HG02973 (cell line): ENCODE data around the gene CDKN2A.
A peak's percentile ranks its signal among the peaks of the same experiment; 100 is the strongest.

Source experiments
- ATAC-seq: cut with Tn5 transposase; IDR thresholded peaks from one replicate; pipeline ENCODE4 v1.9.1; 2021; ENCODE audit warnings: moderate library complexity; ENCODE audit not compliant: unreplicated experiment

Gene CDKN2A

DNA sequence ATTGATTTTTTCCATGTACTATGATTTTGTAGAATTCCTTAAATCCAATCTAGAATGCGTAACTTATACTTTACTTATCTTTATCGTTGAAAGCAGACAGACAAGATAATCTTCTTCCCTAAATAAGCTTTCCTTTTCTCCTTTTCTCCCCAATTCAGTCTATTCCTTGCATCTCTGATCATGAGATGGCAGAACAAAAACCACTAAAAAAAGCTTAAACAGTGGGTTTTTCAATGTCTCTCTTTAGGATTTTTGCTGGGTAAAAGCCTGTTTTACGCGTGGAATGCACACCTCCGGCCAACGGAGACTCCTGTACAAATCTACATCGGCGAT, 14.2 kb upstream of the CDKN2A start:
- ATAC-seq = no peak

DNA sequence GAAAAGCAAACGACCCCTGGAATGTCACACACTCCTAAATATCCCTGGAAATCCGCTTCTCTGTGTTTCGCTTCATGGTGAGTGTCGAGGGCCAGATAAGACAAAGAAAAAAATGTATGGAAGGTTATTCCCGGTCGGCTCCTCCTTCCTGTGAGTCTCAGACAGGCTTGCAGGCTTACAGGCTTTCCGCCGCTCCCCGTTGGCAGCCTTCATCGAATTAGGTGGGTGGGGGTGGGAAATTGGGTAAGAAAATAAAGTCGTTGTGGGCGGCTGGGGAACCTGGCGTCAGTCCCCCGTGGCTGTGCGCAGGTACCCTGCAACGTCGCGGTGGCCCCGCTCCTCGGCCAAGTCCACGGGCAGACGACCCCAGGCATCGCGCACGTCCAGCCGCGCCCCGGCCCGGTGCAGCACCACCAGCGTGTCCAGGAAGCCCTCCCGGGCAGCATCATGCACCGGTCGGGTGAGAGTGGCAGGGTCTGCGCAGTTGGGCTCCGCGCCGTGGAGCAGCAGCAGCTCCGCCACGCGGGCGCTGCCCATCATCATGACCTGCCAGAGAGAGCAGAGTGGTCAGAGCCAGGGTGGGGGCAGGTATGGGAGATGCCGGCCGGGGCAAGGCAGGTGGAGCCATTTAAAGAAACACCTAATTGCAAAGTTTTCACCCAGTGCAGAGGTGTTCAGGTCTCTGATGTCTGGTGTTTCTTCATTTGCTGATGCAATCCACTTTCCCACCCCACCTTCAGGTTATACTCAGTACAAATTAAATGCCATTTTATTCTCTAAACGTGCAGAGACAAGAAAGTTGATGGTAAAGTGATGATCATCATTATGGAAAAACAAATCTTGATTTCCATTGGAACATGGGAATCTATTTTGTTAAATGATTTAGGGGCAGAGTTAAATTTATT, 11.8 kb upstream of the CDKN2A start:
- no peak for ATAC-seq

DNA sequence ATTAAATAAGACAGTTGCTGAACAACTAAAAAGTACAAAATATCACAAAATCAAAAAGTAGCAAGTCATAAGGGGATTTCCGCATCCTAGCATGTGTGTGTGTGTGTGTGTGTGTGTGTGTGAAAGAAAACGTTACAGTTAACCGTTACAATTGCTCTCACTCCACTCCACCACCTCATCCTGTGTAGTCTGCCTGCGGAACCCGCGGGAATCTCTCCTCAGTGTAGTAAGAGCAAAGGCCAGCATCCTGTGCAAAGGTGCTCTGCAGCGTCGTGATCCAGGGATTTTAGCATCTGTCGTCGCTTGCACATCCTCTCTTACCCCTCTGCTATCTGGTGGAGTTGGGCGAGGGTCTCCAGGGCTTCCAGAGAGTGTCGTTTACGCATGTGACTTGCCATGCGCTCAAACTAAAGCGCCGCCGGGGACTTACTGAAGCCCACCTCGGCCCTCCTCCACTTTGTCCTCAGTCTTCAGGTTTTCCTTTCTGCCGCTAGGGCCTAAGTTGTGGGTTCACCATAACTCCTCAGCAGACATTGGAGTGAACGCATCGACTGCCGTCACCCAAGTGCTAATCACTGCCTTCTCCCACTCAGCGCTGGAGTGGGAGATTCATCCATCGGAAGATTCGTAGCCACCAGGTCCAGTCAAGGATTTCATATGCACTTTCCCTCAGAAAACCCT, 11.0 kb upstream of the CDKN2A start:
- no peak for ATAC-seq

DNA sequence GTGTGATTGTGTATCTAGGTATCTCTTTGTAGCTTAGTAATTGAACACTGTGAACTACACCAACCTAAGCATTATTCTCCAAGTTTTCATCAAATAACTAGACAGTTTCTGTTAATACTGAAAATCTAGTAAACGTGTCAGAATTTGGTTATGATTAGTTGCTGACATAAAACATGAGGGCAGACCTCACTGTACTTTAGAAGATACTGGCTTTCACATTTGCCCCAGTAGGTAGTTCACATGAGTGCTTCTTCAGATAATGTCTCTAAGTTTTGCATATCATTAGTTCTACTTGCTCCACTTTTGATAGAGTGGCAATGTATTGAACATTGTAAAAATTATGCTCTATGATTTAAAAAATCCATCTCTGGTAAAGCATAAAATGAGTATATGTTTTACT, 7.8 kb upstream of the CDKN2A start:
- ATAC-seq = no peak

- no peak for ATAC-seq
These were observed 3.8 kb upstream of the CDKN2A start for GRCh38 chr9:21998026-21998425.

GRCh38 chr9:21997480-21997879, 3.3 kb upstream of the CDKN2A start:
- no peak for ATAC-seq

DNA sequence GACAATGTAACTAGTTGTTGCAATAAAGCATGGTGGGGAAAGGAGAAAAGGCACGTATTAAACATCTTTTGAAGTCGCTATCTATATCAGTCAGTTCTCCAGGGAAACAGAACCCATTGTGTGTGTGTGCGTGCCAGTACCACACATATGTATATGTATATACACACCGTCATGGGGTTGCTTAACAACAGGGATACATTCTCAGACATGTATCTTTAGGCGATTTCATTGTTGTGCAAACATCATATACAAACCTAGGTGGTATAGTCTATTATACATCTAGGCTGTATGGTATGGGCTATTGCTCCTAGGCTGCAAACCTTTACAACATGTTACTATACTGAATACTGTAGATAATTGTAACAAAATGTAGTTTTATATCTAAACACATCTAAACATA, 2.7 kb upstream of the CDKN2A start:
- ATAC-seq = no peak

- ATAC-seq = no peak
These were observed 2.2 kb upstream of the CDKN2A start for GRCh38 chr9:21996438-21996837.

DNA sequence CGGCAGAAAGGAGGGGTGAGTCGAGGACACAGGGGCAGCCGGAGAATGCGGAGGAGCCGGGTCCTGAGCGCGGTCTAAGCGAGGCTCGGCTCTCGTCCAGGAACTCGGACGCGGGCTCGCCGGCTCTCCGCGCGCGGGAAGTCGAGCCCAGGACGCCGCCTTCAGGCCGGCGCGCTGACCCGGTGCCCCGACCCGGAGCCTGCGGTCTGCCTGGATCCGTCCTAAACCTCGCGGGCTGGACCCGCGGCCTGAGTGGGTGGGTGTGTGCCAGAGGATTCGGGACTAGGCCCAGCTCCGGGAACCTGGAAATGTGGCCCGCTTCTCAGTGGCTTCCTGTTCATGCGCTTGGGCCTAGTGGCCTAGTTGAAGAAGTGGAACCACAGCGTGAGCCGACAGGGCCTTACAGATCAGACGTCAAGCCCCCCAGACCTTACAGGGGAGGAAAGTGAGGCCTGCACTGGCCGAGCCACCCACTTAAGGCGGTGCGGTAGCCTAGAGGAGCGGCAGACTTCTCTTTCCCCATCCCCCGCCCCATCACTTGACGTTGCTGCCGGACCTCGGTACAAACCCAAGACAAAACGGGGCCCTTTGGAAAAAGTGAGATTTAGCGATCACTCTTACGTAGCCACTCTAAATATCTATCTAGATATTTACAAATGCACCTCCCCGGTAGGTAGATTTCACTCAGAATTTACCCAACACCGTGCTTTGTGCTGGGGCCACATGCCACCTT, 1.6 kb upstream of the CDKN2A start:
- ATAC-seq = no peak

DNA sequence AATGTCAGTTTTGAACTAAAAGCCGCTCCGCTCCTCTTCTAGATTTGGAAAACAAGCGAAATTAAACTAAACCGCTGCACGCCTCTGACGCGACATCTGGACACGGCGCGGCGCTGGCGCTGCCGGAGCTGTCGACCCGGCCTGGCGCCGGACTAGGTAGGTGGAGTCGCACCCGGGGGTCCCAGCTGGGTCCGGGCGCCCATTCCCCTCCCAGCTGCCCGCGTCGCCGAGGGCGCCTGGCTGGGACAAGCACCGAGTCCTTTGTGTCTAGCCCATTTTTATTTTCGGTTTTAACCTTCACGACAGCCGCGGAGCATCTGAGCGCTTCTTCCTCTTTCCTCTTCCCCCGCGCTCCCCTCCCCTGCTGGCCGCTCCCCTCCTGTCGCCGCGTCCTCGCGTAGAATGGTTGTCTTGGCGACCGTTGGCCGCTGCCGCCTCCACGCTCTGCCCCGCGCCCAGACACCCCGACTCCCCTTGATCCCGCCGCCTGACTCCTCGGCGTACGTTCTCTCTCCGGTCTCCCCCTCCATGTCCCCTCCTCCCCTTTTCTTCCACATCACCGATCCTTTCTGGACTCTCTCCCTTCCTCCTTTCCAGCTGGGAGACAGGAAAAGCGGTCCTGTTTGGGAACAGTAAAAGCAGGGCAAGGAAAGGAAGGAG, 944 bp upstream of the CDKN2A start:
- ATAC-seq = peak; percentile 79

GRCh38 chr9:21994556-21995005, 389 bp upstream of the CDKN2A start, which contains the start of gene CDKN2B-AS1:
Gene CDKN2B-AS1 (plus strand): TSS chr9:21994791.
- peak; percentile 37 for ATAC-seq

GRCh38 chr9:21993007-21993406, 1.2 kb downstream of the CDKN2A start:
- ATAC-seq = no peak

DNA sequence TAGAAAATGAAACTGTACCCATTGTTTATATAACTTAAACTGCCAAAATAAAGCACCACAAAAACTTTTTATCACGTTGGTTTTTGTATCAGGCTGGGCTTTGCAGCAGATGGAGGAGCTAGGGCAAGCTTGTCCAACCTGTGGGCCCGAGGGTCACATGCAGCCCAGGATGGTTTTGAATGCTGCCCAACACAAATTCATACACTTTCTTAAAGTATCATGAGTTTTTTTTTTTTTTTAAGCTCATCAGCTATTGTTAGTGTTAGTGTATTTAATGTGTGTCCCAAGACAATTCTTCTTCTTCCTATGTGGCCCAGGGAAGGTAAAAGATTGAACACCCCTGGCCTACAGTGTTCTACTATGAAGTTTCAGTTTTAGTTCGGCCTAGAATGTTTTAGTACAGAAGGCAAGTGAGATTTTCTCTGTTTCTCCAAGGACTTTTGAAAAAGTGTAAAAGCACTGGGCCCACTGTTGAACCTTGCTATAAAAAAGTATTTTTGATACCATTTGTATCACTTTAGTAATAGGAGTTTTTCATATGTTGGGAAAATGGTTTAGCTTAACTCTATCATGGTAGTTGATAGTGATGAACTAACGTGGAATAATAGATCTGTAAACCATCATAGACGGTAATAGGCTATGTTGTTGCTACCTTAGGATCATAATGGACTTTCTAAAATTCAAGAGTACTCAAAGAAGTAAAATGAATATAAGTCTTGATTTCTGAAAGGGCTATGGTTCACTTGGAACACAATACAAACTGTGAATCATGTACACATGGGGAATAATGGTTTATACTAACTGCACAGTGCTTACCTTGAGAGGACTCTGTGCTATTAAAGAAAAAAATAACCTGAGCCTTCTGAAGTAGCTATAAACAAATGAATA, 2.9 kb downstream of the CDKN2A start:
- ATAC-seq = no peak

- no peak for ATAC-seq
These were observed 4.6 kb downstream of the CDKN2A start for GRCh38 chr9:21989440-21990189.

- no peak for ATAC-seq
These were observed 5.9 kb downstream of the CDKN2A start for GRCh38 chr9:21988056-21988990.

GRCh38 chr9:21985964-21986667, 8.1 kb downstream of the CDKN2A start:
- no peak for ATAC-seq

GRCh38 chr9:21984101-21984500, 10.1 kb downstream of the CDKN2A start:
- no peak for ATAC-seq

DNA sequence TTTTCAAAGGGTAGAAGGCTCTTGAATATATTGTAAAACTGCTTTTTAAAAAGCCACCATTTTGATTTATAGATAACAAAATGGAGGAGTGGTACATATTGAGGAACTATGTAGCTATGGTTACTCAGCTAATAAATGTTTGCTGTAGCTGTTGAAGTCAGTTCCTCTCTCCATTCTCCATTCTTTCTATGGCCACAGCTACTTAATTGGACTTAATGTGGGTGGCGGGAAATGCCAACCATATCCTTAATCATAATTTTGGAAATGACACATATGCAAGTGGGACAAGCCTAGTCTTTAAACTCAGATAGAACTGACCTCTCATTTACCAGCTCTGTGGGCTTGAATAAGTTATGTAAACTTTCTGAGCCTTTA, 10.6 kb downstream of the CDKN2A start:
- ATAC-seq = no peak
